Measurements from ENCODE around the gene PDE3A.
A peak's percentile ranks its signal among the peaks of the same experiment; 100 is the strongest.

Gene PDE3A

DNA sequence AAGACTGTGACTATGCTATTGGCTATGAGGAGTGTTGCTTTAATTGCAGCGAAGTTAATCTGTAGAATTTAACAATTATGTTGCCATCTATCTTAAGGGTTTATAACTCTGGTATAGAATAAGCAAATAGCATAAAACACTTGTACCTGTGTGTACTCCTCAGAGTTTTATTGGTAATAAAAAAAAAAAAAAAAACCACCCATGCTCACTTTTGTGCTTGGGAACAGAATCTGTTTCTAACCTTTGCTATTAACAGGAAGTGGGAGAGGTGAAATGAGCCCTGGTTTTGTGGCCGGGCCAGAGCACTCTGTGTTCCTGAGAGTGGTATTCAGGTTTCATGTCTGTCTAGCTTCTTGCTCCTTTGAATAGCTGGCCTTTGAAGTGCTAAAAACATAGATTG, 53.1 kb downstream of the PDE3A start:
- peak; percentile 54 for DNase-seq (ENCODE audit: low read depth, low spot score)

DNA sequence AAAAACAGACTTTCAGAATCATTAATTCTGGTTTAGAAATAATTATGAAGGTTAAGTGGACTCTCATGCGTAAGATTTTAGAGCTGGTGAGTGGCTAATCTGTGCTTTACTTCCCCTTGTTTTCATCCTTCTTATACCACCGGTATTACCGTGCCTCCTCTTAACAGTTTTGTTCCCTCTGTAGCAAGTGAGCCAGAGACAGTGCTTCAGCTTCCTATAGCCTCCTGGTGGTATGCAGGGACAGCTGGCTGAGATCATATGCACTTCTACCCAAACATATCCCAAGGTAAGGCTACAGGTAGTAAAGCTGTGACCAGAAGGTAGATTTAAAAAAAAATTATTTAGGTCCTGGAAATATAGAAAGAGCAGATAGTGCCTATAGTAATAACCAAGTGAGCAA, 55.2 kb downstream of the PDE3A start:
- no peak for DNase-seq (ENCODE audit: low read depth, low spot score)

DNA sequence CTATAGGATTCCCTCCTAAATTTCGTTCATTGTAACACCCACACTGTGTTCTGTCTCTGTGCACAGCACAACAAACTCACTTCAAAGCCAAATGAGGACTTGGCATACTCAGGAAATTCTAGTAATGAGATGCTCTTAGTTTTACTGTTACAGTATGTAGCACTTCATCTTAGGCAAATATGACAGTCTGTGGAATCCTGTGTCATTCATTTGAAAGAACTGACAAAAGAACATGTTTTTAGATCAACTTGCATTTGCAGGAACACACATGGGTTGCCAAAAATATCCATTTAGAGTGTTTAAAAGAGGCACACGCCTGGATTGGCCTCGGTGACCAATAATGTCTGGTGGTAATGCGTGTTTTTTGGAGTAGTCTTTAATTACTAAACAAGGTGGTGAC, 56.5 kb downstream of the PDE3A start:
- DNase-seq (ENCODE audit: low read depth, low spot score): no peak

DNA sequence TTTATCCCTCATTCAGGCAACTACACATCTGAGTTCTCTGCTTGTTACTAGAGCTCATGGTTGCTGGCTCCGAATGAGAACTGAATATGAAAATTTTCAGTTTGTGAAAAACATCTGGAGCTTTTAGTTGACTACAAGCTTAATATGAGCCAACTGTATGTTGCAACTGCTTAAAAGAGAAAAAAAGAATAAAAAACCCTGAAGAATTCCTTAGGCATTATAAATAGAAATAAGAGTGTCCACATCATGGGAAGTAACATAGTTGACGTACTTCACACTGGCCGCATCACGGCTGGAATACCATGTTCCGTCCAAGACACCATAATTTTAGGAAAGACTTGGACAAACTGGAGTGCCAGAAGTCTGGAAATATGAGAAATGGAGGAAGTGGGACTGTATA, 57.9 kb downstream of the PDE3A start:
- no peak for DNase-seq (ENCODE audit: low read depth, low spot score)

DNA sequence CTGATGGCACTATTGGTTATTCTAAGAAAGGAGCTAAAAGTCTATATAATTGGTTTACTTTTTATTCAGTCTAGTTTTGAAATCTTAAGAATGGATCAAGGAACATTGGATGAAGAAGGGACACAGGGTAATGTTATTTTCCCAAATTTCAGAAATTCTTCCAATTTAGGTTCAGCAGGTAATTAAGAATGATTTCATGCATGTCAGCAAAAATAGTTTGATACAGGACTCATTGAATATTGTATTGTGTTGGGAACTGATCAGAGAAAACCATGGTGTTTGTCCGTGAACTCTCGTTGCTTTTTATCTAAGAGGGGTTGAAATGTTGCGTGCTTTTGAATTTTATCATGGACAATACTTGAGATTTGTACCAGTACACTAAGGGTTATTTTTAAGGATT, 58.6 kb downstream of the PDE3A start:
- no peak for DNase-seq (ENCODE audit: low read depth, low spot score)

DNA sequence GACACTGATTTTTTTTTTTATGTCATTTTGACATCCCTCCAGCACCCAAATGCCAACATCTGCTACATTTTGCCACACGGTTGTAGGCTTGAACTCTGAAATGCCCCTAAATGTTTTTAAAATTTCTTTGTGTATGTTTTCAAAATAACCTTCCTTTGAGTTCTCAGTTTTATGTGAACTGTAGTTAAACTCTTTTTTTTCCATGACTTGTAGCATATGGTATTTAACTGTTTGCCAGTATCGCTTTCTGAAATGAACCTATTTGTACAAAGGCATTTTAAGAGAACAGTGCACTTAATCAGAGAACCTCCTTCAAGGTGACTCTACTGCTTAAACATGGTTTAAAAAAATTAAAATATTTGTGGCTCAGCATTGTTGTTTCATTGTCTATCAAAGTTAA, 61.5 kb downstream of the PDE3A start:
- no peak for DNase-seq (ENCODE audit: low read depth, low spot score)

DNA sequence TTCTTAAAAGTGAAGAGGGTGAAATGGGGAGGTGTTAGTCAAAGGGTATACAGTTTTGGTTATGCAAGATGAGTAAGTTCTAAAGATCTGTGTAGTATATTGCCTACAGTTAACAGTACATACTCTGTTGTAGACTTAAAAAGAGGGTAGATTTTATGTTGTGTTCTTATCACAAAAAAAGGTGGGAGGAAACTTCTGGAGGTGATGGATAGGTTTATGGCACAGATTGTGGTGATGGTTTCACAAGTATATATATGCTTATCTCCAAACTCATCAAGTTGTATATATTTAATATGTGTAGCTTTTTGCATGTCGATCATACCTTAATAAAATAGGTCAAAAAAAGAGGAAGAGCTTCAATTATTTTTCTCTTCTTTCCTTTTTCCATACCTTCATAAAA, 64.0 kb downstream of the PDE3A start:
- DNase-seq (ENCODE audit: low read depth, low spot score): no peak

DNA sequence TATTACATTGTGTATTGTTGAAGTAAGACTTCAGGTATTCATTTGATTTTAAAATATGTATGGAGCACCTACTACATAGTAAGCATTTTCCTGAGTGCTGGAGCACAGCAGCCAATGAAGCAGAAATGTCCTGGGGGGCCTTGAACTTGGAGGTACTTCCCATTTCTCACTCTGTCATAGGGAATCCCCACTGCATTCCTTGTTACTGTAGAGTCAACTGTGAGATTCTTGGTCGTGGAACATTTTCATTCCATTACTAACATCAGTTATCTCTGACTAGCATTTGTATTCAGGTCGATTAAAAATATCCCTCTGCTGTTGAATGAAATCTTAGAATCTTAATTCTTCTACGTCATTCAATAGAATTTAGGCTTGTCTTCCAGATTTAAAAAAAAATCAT, 66.7 kb downstream of the PDE3A start:
- peak; percentile 62 for DNase-seq (ENCODE audit: low read depth, low spot score)

DNA sequence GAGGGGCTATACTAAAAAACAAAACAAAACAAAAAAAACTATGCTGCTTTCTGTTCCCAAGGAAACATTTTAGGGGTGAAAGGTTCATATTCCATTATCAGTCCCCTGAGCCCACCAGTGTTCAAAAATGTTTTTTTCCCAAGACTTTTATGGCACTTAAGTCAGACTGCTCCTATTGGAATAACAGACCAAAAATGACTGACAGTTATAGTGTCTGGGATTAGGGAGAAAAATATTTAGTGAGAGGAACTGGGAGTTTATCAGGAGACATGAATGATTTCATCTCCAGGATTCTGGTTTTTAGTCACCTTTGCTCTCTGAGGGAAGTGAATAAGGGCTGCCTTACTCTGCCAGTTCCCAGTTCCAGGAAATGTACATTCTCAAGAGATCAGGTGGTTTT, 68.0 kb downstream of the PDE3A start:
- DNase-seq (ENCODE audit: low read depth, low spot score): no peak

DNA sequence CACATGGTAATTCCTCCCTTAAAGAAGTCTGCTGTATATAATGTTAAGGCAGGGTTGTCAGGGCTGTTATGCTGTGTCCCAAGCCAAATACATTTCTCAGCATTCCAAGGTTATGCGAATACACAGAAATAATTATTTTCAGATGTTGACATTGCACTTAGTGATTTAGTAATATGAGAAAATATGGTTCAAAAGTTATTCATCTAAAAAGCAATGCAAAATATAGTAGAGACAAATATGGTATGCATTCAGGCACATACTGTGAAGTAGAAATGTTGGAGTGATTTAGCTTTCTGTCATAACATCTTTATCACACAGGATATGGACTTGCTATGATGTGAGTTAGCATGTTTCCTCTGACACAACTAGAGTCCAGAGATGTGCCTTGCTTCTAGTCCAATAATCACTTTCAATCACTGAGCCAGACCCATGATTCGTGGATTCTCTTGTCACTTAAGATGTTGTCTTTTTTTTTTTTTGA, 70.0 kb downstream of the PDE3A start:
- DNase-seq (ENCODE audit: low read depth, low spot score): no peak

DNA sequence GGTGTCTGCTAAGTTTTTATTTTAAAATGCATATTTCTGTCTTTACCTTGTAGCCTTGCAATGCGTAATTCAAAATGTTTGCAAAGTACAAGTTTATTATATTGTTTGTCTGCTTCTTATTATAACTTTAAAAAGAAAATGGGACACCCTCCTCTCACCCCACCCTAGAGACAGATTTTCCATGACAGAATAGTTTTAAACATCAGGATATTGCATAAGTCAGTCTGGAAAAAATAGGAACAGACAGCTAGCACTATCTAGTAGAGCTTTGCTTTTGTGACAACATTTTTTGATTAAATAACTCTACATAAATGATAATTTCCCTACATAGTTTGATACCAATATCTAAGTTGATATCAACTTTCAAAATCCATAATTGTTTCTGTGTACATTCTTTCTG, 71.3 kb downstream of the PDE3A start:
- DNase-seq (ENCODE audit: low read depth, low spot score): no peak

DNA sequence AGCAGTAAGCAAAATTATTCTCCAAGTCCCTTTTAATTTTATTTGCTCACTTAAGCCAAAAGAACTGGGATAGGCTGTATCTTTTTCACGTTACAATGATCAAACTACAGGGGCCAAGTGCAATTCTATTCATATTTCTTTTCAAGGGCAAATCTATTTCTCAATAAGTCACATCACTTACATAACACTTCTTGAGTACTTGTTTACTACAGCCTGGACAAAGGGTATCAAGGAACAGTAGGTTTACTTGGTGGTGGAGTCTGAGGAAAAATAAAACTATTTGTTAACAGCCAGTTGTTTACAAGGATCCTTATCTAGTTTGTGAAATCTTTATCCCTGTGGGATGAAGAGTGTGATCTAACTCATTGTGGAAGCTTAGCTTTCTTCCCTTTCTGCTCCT, 72.1 kb downstream of the PDE3A start:
- DNase-seq (ENCODE audit: low read depth, low spot score): no peak

DNA sequence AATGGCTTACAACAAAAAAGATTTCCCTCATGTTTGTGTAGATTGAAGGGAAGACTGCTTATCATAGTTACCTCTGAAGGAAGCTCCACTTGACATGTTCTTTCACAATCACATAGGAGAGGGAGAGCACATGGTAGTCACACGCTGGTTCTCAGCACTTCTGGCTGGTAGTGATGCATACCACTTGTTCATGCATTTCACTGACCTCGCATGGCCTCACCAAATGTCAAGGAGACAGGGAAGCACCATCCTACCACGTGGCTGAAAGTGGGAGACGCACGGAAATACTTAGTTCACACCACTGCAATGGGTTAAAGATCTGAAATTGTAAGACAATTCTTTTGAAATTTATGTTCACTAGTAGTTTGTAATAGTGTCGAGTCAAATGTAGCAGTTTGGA, 74.0 kb downstream of the PDE3A start:
- DNase-seq (ENCODE audit: low read depth, low spot score): no peak

DNA sequence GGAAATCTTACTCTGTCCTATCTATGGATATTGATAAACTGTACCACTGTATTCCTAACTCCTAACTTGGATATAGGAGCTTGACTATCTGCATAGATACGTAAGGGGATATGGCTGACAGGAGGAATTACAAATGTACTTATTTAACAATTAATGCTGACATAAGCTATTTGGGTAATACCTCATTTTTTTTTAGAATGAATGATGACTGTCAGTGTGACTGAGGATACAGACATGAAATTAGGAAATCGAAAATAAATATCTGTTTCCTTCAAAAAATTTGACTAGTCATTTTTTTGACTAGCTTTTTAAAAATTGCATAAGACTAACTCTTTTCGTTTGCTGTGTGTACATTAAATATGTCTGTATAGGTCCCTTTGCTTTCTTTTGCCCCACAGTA, 74.9 kb downstream of the PDE3A start:
- DNase-seq (ENCODE audit: low read depth, low spot score): no peak

DNA sequence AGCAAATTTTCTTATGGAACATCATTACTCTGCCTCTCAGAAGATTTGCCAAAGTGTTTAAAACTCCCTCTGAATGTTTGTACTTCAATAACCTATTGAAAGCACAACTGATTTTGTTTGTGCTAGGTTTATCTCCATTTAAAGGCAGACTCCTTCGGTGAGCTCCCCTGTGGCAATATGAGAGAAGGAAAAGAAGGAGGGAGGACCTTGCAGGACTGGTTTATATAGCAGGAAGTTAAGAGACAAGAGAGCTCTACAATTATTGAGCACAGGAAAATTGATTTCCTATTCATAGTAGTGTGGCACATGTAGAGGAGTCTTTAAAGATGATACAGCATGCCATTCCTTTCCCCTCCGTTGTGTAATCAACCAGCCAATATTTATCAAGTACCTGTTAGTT, 75.5 kb downstream of the PDE3A start:
- no peak for DNase-seq (ENCODE audit: low read depth, low spot score)

DNA sequence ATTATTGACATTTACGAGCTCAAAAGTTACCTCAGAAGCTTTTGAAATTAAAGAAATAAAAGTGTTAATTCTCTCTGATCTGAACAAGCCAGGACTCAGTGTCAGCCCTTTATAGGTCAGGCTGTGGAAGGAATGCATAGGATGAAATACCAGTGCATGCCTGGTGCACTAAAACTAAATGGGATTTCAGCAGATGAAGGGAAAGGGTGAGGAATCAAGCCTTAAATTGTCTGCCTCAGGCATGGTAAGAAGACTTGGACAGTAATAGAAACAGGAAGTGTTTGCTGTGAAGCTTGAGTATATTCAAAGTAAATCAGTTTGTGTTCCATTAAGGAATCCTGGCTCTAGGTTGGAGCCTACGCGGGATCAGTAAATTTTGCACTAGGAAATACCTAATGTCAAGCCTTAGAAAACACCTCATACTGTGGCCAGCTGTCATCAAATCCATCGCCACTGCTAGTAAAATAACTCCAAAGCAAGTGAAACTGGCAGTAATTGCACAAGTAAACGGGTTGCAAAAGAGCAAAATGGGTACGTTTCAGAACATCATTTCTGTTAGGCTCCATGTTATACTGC, 76.3 kb downstream of the PDE3A start:
- no peak for DNase-seq (ENCODE audit: low read depth, low spot score)

DNA sequence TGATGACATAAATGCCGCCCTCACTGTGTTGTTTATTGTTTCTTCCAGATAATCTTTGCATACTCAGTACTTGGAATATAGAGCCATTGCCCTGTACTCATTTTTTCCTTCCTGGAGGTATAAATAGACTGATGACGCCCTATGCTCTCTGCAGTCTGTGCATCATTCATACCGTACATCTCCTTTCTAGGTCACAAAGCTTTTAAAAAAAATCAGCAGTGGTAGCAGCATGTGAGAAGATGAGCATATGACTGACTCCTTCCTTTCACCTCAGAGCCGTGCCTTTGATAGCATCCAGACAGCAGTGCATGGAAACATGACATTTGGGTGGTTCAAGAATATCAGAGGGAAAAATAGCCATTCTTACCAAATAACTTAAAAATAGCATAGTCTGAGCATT, 77.3 kb downstream of the PDE3A start:
- no peak for DNase-seq (ENCODE audit: low read depth, low spot score)

DNA sequence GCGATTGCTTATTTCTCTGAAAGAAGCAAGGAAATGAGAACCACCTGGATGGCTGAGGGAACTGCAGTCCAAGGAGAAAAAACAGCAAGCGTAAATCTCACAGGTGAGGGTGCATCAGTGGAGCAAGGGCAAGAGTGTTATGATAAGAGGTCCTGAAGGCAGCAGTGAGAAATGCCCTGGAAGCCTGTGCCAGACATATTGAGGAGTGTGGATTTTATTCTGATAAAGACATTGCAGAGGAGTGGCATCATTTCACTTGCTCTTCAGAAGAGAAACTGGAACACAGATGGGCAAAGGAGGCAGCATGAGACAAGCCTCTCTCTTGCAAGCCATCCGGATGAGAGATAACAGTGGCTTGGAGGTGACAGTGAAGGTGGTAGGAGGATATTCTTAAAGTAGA, 78.5 kb downstream of the PDE3A start:
- no peak for DNase-seq (ENCODE audit: low read depth, low spot score)

DNA sequence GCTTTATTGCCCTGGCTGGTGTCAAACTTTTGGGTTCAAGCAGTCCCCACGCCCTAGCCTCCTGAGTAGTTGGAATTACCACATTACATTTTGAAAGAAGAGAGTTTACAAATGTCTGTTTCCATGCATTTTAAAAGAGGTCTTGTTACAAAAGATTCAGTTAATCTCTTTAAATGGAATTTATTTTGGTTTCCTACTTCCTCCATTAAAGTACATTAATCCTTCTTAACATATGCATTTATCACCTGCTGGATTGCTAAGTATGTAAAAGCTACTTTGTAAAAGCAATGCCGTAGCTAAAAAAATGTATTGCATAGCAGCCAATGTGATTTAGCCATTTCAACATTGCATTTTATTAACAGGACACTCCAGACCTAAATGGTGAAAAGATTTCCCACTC, 80.4 kb downstream of the PDE3A start:
- no peak for DNase-seq (ENCODE audit: low read depth, low spot score)

DNA sequence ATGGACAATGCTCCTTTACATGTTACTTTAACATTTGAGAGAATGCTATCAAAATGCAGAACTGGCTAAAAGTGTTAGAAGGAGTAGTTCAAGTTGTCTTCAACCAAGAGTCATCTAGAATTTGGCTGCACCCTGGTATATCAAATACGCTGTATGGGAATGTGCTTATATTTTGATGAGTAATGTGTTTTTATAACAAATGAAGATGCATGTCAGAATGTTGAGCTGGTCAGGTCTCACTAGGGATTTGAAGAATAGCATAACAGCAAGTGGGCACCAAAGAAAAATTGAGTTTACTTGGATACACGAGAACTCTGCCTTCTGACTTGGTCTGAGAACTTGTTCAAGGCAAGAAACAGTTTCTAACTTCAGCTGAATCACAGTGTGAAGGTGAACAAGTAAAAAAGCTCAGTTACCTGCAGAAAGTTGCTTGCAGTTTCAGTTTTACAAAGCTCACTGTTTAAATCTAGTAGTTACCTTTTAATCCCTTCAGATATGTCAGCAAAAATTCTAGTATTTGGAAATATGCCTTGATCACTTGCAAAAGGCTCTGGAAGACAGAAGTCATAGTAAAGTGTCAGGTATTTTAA, 82.3 kb downstream of the PDE3A start:
- DNase-seq (ENCODE audit: low read depth, low spot score): peak; percentile 18

DNA sequence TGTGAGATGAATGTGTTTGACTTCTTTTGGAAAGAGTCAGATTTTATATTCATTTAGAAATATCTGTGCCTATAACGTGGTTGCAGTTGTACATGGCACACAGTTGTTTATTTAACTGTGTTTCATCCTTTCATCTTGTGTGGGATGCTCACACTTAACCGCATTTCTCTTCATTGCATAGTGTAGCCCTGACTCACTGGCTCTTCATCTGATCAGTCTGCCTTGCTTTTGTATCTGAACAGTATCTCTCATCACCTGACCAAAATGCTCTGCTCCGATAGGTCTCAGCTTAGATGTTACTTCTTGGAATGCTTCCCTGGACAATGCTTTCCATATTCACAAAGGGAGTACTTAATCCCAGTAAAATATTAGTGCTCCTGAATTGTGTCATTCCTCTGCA, 83.4 kb downstream of the PDE3A start:
- DNase-seq (ENCODE audit: low read depth, low spot score): peak; percentile 54

DNA sequence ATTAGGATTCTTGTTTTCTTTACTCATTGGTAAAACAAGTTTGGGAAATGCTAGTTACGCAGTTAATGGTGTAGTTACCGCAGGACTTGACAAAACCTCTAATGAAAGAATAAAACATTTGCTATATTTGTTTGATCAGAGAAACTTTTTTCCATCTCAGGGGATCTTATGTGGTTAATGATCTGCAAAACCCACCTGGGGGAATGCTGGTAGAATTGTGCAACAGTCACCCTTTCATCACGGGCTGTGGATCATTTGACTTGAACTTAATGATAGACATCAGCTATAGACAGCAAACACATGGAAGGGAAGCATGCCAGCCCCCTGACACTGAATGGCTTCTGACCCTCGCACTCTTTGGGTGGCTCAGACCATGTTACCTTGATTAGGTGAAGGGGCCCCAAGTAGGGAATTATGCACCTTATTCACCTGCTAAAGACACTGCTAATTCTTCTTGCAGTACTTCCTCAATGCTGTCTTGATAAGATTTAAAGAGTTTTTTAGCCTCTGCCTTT, 84.2 kb downstream of the PDE3A start:
- DNase-seq (ENCODE audit: low read depth, low spot score): no peak

DNA sequence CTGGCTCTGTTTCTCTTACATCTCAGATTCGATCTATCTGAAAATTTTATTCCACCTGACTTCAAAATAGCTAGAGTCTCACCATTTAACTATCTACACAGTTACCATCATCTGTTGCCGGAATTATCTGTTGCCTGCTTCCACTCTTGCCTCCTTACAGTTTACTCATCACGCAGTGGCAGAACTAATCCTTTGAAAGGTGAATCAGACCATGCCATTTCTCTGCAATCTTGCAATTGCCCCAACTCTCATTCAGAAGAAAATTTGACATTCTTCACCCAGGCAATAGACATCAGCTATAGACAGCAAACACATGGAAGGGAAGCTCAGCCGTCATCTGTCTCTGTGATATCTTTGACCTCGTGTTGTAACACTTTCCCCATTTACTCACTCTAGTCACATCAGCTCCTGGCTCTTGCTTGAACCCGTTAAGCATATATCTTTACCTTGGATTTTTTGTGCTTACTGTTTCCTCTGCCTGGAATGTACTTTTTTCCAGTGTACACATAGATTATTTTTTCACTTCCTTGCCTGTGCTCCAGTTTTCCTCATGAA, 85.5 kb downstream of the PDE3A start:
- DNase-seq (ENCODE audit: low read depth, low spot score): no peak
